Activated T-cell treated with anti-CD3 and anti-CD28 coated beads, Interleukin-2, amount 50 U/mL, for 24 hours (primary cell): Measurements from ENCODE around the gene HTR3E.
A peak's percentile ranks its signal among the peaks of the same experiment; 100 is the strongest.

Experiments used
- DNase-seq: peaks from one replicate; pipeline ENCODE4 v3.0.0-alpha.2; 2020
- H3K27ac Mint-ChIP-seq: 2 replicates; pipeline ENCODE4 v1.8.0; 2020; ENCODE audit warnings: mild to moderate bottlenecking, mixed read lengths
- H3K27me3 Mint-ChIP-seq: 2 replicates; pipeline ENCODE4 v1.8.0; 2020; ENCODE audit warnings: mixed read lengths
- H3K36me3 Mint-ChIP-seq: 2 replicates; pipeline ENCODE4 v1.8.0; 2020; ENCODE audit warnings: low read depth, mixed read lengths
- H3K4me1 Mint-ChIP-seq: 2 replicates; pipeline ENCODE4 v1.8.0; 2020; ENCODE audit warnings: low read depth, mixed read lengths
- H3K4me3 Mint-ChIP-seq: 2 replicates; pipeline ENCODE4 v1.8.0; 2020; ENCODE audit warnings: mild to moderate bottlenecking, moderate library complexity, mixed read lengths
- H3K9me3 Mint-ChIP-seq: 2 replicates; pipeline ENCODE4 v1.8.0; 2020; ENCODE audit warnings: mixed read lengths

Gene HTR3E

DNA sequence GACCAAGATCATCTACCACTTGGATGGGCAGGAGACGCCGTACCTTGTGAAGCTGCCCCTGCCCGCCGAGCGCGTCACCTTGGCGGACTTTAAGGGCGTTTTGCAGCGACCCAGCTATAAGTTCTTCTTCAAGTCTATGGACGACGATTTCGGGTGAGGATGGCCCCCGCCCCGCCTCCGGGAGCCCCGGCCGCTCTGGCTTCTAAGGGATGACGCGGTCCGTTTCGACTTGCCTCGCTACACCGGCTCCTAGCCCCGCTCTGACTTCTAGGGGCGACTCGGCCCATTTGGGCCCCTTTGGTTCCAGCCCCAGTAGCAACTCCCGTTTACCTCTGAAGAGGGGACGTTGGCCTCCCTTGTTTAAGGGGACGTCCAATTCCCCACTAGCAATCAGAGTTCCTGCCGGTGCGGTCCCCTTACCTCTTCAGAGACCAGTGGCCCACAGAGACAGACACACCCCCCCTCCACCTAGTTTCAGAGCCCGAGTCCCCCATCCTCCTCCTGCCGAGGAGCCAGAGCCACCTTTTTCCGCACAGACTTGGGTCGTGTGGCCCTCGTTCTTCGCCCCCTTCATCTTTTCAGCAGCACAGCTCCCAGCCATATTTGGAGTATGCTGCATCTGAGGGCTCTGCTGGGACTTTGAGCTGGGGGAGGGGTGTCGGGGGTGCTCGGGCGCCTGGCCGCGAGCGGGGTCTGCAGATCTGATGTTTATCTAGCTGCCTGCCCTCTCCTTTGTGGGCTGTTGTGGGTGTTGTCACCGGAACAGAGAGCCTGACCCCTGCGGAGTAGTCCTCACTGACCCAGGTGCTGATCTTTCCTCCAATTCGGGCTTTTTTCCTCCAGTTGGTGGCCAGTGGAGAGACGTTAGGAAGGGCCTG, 59.0 kb downstream of the HTR3E start:
- peaks cover 11% of the 10 kb centered on the region for H3K36me3 Mint-ChIP-seq
- H3K27ac Mint-ChIP-seq, result peak overlapping the region; percentile 91
- H3K4me1 Mint-ChIP-seq, result peaks cover 27% of the 10 kb centered on the region
- peak; percentile 74 for DNase-seq
- peak overlapping the region; percentile 93 for H3K4me3 Mint-ChIP-seq
- H3K27me3 Mint-ChIP-seq, result no peaks in the 10 kb centered on the region
- H3K9me3 Mint-ChIP-seq, result no peaks in the 10 kb centered on the region

DNA sequence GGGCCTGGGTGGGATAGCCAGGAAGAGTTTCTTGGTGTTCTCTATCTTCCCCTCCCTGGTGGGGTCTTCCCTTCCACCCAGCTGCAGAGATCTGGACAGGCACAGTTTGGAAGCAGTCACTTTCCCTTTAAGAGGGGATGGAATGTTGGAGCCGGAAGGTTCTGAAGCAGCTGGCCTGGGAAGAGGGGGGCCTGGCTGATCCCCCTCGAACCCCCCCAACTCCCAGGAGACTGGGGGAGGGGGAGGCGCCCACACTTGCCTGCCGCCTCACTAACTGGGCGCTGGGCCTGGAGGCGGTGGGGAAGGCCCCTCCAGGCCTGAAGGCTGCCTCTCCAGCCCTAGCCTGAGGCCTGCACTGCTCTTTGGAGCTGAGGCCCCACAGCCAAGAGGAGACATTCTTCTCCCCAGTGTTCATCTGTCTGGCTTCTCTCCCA, 59.7 kb downstream of the HTR3E start:
- no peaks in the 10 kb centered on the region for H3K27me3 Mint-ChIP-seq
- peak overlapping the region; percentile 91 for H3K27ac Mint-ChIP-seq
- no peaks in the 10 kb centered on the region for H3K9me3 Mint-ChIP-seq
- no peak for DNase-seq
- H3K4me3 Mint-ChIP-seq, result peak overlapping the region; percentile 93
- peaks cover 30% of the 10 kb centered on the region for H3K4me1 Mint-ChIP-seq
- H3K36me3 Mint-ChIP-seq, result peaks cover 14% of the 10 kb centered on the region
